BLaER1 treated with 17β-estradiol and CSF1 and Interleukin-3, amounts not matched to agents 10 nM and 100 nM (cell line): ENCODE results near the gene SYCP2.

Source experiments
- H3K27ac ChIP-seq, 11 experiments: shearing (Covaris generic); formaldehyde crosslinking; 2 replicates each; pipeline ENCODE4 v1.8.1; 2022
- H3K27me3 ChIP-seq, 11 experiments: shearing (Covaris generic); formaldehyde crosslinking; 2 replicates each; pipeline ENCODE4 v1.8.1; 2022
- H3K36me3 ChIP-seq, 11 experiments: shearing (Covaris generic); formaldehyde crosslinking; 2 replicates each; pipeline ENCODE4 v1.8.1; 2022
- H3K4me1 ChIP-seq, 10 experiments: shearing (Covaris generic); formaldehyde crosslinking; 2 replicates each; pipeline ENCODE4 v1.8.1; 2022
- H3K4me2 ChIP-seq, 11 experiments: shearing (Covaris generic); formaldehyde crosslinking; 2 replicates each; pipeline ENCODE4 v1.8.1; 2022
- H3K4me3 ChIP-seq, 10 experiments: shearing (Covaris generic); formaldehyde crosslinking; 2 replicates each; pipeline ENCODE4 v1.8.1; 2022
- H3K9ac ChIP-seq, 11 experiments: shearing (Covaris generic); formaldehyde crosslinking; 2 replicates each; pipeline ENCODE4 v1.8.1; 2022
- H3K9me3 ChIP-seq, 11 experiments: shearing (Covaris generic); formaldehyde crosslinking; replicated peaks in 1 of 11; 2 replicates each; pipeline ENCODE4 v1.8.1; 2022
- H4K20me1 ChIP-seq, 11 experiments: shearing (Covaris generic); formaldehyde crosslinking; 2 replicates each; pipeline ENCODE4 v1.8.1; 2022
- Cebpa-rat ChIP-seq, 11 experiments: shearing (Covaris generic); IDR thresholded peaks; 2 replicates each; pipeline ENCODE4 v1.8.1; 2022

SYCP2 gene

DNA sequence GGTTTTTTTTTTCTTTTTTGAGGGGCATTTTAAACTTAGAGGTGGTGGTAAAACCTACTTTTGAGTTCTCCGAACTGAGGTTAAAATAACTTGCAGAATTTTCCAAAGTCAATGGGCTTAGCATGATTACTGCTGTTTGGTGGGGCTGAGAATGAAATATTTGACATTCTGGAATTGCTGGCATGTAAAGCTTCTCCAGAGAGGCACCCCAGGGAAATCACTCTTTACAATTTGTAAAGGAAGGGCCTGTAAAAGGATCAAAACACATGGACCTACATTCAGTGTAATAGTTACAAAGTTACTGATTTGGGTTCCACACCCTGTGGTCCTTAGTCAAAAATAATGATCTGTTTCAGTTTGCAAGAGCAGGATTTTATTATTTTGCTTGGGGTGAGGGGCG lies 12.3 kb upstream of the SYCP2 start:
- Histone ChIP-seq H3K4me2 (no peak overlapping the region), H3K27ac (no peak overlapping the region), H3K9ac (0 out of 22 replicates have a peak overlapping the region, but pooled peaks of 1 of the 11 experiments have one; percentile 2)

DNA sequence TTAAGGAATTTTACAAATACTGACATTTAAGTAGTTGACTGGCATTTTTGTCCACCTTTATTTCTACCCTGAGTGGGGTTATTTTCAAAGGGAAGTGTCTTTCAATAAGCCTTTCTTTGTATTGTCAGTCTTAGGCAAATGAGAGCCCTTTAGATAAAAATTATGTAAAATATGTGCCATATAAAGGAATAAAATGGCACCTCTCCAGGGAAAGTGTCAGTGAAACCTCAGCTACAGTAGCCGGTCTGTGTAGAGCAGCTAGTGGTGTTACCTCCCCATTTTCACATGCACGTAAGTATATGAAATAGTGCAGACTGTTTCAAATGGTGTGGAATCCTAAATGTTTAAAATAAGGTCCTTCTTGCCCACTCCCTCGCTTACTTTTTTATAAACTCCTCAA lies 11.7 kb upstream of the SYCP2 start:
- no peak for TF ChIP-seq Cebpa-rat (IDR thresholded peaks at IDR 0.05)
- Histone ChIP-seq H3K4me3 (no peak overlapping the region), H3K4me2 (no peak overlapping the region), H3K9me3 (no peaks in the 10 kb centered on the region), H4K20me1 (no peaks in the 10 kb centered on the region; a peak in 1 of 22 replicates), H3K36me3 (peaks cover 17 to 47% (median 35%) of the 10 kb centered on the region in 11 experiments), H3K9ac (0 out of 22 replicates have a peak overlapping the region, but pooled peaks of 1 of the 11 experiments have one; percentile 2), H3K27ac (no peak overlapping the region), H3K27me3 (no peaks in the 10 kb centered on the region), H3K4me1 (peaks cover 18 to 35% (median 25%) of the 10 kb centered on the region in 10 experiments)

More for the DNA sequence above, 12.3 kb upstream of the SYCP2 start:
- TF ChIP-seq Cebpa-rat (IDR thresholded peaks at IDR 0.05): no peak
- no peaks in the 10 kb centered on the region for H3K27me3 ChIP-seq
- no peaks in the 10 kb centered on the region for H3K9me3 ChIP-seq
- no peak overlapping the region for H3K4me3 ChIP-seq
- H3K36me3 ChIP-seq: peaks cover 17 to 47% (median 35%) of the 10 kb centered on the region in 11 experiments
- H4K20me1 ChIP-seq: no peaks in the 10 kb centered on the region; a peak in 1 of 22 replicates
- H3K4me1 ChIP-seq: peaks cover 18 to 35% (median 25%) of the 10 kb centered on the region in 10 experiments

DNA sequence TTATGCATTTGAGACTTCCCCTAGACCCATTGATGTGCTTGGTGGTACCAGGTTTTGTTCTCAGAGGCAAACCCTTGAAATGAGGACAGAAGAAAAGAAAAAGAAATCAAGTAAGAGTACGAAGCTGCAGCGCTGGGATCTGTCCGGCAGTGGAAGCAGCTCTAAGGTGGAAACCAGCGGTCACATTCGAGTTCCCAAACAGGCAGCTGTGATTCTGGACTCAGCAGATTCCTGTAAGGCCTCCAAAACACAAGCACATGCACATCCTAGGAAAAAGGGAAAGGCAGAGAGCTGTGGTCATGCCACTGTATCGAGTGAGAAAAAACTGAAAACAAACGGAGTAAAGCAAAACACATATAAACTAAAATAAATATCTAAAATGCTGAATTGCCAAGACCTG lies 11.3 kb upstream of the SYCP2 start:
- Histone ChIP-seq H3K36me3 (peaks cover 17 to 47% (median 35%) of the 10 kb centered on the region in 11 experiments), H3K27me3 (no peaks in the 10 kb centered on the region), H4K20me1 (no peaks in the 10 kb centered on the region; a peak in 1 of 22 replicates), H3K4me1 (peaks cover 18 to 35% (median 25%) of the 10 kb centered on the region in 10 experiments), H3K4me2 (no peak overlapping the region), H3K9ac (0 out of 22 replicates have a peak overlapping the region, but pooled peaks of 1 of the 11 experiments have one; percentile 2), H3K9me3 (no peaks in the 10 kb centered on the region), H3K27ac (no peak overlapping the region), H3K4me3 (no peak overlapping the region)
- TF ChIP-seq Cebpa-rat (IDR thresholded peaks at IDR 0.05): no peak

DNA sequence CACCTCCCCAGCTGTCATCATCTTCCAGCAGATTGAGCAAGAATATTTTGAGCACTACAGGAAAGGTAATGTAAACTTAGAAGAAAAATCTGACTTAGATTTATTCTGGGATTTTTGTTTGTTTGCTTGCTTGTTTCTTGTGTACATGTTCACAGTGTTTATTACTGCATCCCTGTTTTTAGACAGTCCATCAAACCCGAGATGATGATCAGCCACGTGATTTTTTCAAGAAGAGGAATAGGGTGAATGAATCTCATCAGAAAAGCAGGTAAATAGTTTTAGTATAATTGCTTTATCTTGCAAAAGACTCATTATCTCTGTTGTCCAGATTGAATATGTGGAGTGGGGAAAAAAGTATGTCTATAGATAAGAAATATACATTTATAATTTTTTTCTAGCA lies 8.8 kb upstream of the SYCP2 start:
- TF ChIP-seq Cebpa-rat (IDR thresholded peaks at IDR 0.05): no peak
- no peaks in the 10 kb centered on the region for H3K27me3 ChIP-seq
- H3K27ac ChIP-seq: no peak overlapping the region
- peaks cover 10 to 23% (median 15%) of the 10 kb centered on the region in 11 experiments; a peak in 14 of 22 replicates for H4K20me1 ChIP-seq
- H3K36me3 ChIP-seq: peaks cover 17 to 47% (median 35%) of the 10 kb centered on the region in 11 experiments
- H3K9me3 ChIP-seq: no peaks in the 10 kb centered on the region
- no peak overlapping the region for H3K4me3 ChIP-seq
- H3K9ac ChIP-seq: peak overlapping the region in 1 of 11 experiments; percentile 89; a peak in 1 of 22 replicates
- H3K4me2 ChIP-seq: peak overlapping the region in 8 of 11 experiments; percentile 85 to 97 (median 94); a peak in 11 of 22 replicates
- H3K4me1 ChIP-seq: peaks cover 35 to 42% (median 38%) of the 10 kb centered on the region in 10 experiments

DNA sequence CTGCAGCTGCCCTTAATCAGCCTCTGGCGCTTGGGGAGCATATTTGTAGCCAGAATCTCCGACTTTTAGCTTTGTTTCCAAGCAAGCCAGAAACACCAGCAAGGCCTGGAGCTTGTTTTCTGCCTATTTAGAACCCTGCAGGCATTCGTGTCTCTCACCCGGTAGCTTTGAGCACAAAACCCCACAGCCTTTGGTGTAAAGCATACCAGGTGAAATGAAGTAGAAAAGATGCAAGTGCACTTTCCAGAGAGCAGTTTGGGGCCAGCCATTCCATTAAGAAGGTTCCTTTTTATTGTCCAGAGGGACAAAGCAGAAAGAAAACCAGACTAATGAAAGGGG lies 7.5 kb upstream of the SYCP2 start:
- peak overlapping the region; percentile 85 to 97 (median 93) for H3K4me2 ChIP-seq
- H3K4me3 ChIP-seq: peak overlapping the region; percentile 74 to 93 (median 89)
- no peaks in the 10 kb centered on the region for H3K27me3 ChIP-seq
- H3K9ac ChIP-seq: peak overlapping the region; percentile 80 to 91 (median 84)
- no peaks in the 10 kb centered on the region for H3K9me3 ChIP-seq
- H3K36me3 ChIP-seq: peaks cover 17 to 48% (median 35%) of the 10 kb centered on the region in 11 experiments
- H4K20me1 ChIP-seq: peaks cover 17 to 36% (median 26%) of the 10 kb centered on the region in 11 experiments; a peak in 15 of 22 replicates
- peaks cover 41 to 52% (median 48%) of the 10 kb centered on the region in 10 experiments for H3K4me1 ChIP-seq
- no peak for TF ChIP-seq Cebpa-rat (IDR thresholded peaks at IDR 0.05)
- peak overlapping the region; percentile 82 to 95 (median 88) for H3K27ac ChIP-seq

DNA sequence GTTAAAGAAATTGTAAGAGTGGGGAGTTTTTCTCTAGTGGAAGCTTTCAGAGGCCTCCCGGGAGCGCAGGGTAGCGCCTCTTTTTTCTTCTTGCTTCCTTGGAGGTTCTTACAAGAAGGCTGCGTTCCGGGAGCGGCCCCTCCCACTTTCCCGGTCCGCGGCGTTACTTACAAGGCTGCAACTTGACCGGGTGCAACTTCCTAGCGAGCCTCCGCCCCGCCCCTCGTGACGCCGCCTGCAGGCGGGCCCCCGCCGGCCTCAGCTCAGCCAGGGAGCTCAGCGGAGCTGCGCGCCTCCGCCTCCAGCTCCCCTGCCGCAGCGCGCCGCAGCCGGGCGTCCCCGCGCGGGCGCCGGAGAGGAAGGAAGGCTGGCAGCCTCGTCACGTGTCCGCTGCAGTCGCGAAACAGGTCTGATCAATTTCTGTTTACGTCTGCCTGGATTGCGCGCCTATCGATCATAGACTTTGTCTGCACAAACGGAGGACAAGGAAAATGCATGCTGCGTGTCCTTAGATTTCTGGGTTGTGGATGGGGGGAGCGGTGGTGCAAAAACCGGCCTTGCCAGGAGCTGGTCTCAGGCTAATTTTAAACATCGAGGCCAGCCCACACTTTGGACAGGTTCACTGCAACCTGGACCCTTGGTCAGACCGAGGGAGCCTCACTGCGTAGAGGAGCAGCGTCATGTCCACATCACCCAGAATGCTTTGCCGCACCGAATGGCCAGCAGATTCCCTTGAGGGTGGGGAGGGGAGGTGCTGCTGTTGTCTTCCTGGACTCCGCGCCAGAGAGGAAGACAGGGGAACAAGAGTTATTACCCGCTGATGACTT lies 6.9 kb upstream of the SYCP2 start, which contains the start of the genes FAM217B and PPP1R3D:
FAM217B (plus strand) TSS at position 261 of the 827 bp plus-strand sequence. CDS start 3,555 bp downstream, outside the sequence.
PPP1R3D (minus strand) TSS at position 177 of the 827 bp plus-strand sequence. CDS start 374 bp downstream, outside the sequence.
- H3K4me3 ChIP-seq: peak within 1 kb of the TSS; percentile 74 to 93 (median 89)

DNA sequence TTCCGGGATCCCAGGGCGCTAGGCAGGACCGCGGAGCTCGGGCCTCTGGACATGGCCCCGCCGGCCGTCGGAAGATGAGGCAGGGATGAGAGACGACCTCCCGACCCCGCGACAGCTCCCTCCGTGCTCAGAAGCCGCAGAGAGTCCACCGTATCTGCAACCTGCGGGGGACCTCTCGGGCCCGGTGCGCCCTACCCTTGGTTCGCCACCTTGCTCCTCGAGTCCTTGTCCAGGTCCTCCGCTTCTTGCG lies 6.4 kb upstream of the SYCP2 start:
- H3K9me3 ChIP-seq: no peaks in the 10 kb centered on the region
- peaks cover 17 to 43% (median 32%) of the 10 kb centered on the region in 11 experiments; a peak in 15 of 22 replicates for H4K20me1 ChIP-seq
- no peaks in the 10 kb centered on the region for H3K27me3 ChIP-seq
- no peak for TF ChIP-seq Cebpa-rat (IDR thresholded peaks at IDR 0.05)
- H3K27ac ChIP-seq: peak overlapping the region; percentile 82 to 95 (median 86)
- H3K36me3 ChIP-seq: peaks cover 13 to 42% (median 29%) of the 10 kb centered on the region in 11 experiments
- peak overlapping the region; percentile 74 to 93 (median 89) for H3K4me3 ChIP-seq
- peak overlapping the region; percentile 80 to 91 (median 84) for H3K9ac ChIP-seq
- H3K4me2 ChIP-seq: peak overlapping the region; percentile 89 to 98 (median 94)
- H3K4me1 ChIP-seq: peaks cover 41 to 54% (median 48%) of the 10 kb centered on the region in 10 experiments

More for the DNA sequence above, 6.9 kb upstream of the SYCP2 start, which contains the start of the genes FAM217B and PPP1R3D:
- Histone ChIP-seq H3K4me1 (peaks cover 41 to 54% (median 48%) of the 10 kb centered on the region in 10 experiments), H3K36me3 (peaks cover 17 to 48% (median 34%) of the 10 kb centered on the region in 11 experiments), H3K27me3 (no peaks in the 10 kb centered on the region), H3K27ac (peak within 1 kb of the TSS; percentile 82 to 95 (median 88)), H3K9ac (peak within 1 kb of the TSS; percentile 80 to 91 (median 84)), H3K9me3 (no peaks in the 10 kb centered on the region), H3K4me2 (peak within 1 kb of the TSS; percentile 89 to 98 (median 94)), H4K20me1 (peaks cover 17 to 41% (median 31%) of the 10 kb centered on the region in 11 experiments; a peak in 15 of 22 replicates)
- no peak for TF ChIP-seq Cebpa-rat (IDR thresholded peaks at IDR 0.05)

DNA sequence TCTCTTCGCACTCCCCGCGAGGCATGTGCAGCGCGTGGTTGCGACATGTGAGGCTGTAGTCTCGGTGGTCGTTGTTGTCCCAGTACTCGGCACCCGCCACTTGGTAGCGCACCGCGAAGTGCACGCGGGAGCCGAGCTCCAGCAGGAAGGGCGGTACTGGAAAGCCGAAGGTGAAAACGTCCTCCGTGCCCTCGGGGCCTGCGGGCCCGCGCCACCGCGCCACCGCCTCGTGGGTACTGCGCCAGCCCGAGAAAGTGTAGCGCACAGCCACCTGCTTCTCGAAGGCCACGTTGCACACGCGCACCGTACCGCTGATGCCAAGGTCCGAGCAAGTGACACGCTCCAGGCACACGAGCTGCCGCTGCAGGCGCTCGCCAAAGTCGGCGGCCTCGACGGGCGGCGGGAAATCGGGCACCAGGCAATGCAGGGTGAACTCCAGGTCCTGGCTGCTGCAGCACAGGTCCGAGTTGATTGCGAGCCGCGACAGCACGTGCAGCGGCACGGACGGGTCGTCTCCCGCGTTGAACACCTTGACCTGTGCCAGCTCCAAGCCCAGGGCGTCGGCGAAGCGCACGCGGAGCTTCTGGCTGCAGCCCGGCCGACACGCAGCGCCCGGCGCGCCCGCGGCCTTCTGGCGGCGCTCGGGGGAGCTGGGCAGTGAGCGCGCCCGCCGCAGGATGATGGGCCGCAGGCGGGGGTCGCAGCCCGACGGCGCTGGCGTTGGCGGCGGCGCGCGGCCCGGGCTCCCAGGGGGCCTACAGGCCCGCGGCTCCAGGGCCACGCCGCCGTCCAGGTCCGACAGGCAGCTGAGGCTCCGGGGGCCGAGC lies 5.8 kb upstream of the SYCP2 start:
- TF ChIP-seq Cebpa-rat (IDR thresholded peaks at IDR 0.05): 0 out of 22 replicates have a peak, but pooled peaks of 1 of the 11 experiments have one; percentile 27
- Histone ChIP-seq H3K4me3 (peak overlapping the region; percentile 74 to 93 (median 89)), H4K20me1 (peaks cover 17 to 43% (median 32%) of the 10 kb centered on the region in 11 experiments; a peak in 15 of 22 replicates), H3K27me3 (no peaks in the 10 kb centered on the region), H3K9me3 (0 out of 22 replicates have a peak, but pooled peaks cover 0 to under 1% (median 0%) of the 10 kb centered on the region in 11 experiments), H3K9ac (peak overlapping the region; percentile 80 to 91 (median 84)), H3K27ac (peak overlapping the region; percentile 82 to 95 (median 86)), H3K36me3 (peaks cover 8 to 37% (median 23%) of the 10 kb centered on the region in 11 experiments), H3K4me1 (peaks cover 41 to 54% (median 48%) of the 10 kb centered on the region in 10 experiments), H3K4me2 (peak overlapping the region; percentile 89 to 98 (median 94))
